Keratinocyte (primary cell): ENCODE results near the gene PGC. TPM values are rescaled to one million over a fixed set of nuclear protein-coding genes. Genes with fewer than 3 reads are reported as not detected.
A peak's percentile ranks its signal among the peaks of the same experiment; 100 is the strongest.

Experiments
- DNase-seq: peaks from one replicate; pipeline ENCODE4 v3.0.0-alpha.2; 2011; ENCODE audit warnings: low read depth, missing footprints, low spot score
- FAIRE-seq: peaks from 2 replicates; lab custom pipeline; 2011; peaks lifted over from hg19 to GRCh38; lab: Jason Lieb, UNC
- H2AFZ ChIP-seq: 2 replicates; pipeline ENCODE4 v1.6.0; 2012; ENCODE audit warnings: low read length, control low read depth, inconsistent platforms; ENCODE audit not compliant: control insufficient read depth
- H3K27ac ChIP-seq: 2 replicates; pipeline ENCODE4 v1.5.1; 2011; ENCODE audit warnings: low read length; ENCODE audit not compliant: control insufficient read depth, insufficient read depth
- H3K27me3 ChIP-seq: 3 replicates; pipeline ENCODE4 v1.6.0; 2011; ENCODE audit warnings: low read length; ENCODE audit not compliant: control insufficient read depth, insufficient read depth; ENCODE audit errors: extremely low read depth
- H3K36me3 ChIP-seq, 2 experiments: 2 replicates in 1 of 2; 3 replicates in 1 of 2; pipeline ENCODE4 v1.5.1; 2011; ENCODE audit warnings: low read length in 2 of 2, mild to moderate bottlenecking in 1 of 2; ENCODE audit not compliant: control insufficient read depth in 2 of 2, insufficient read depth in 2 of 2; ENCODE audit errors: extremely low read depth in 1 of 2
- H3K4me1 ChIP-seq: 3 replicates; pipeline ENCODE4 v1.5.1; 2011; ENCODE audit warnings: low read length; ENCODE audit not compliant: control insufficient read depth, insufficient read depth; ENCODE audit errors: extremely low read depth
- H3K4me2 ChIP-seq: 3 replicates; pipeline ENCODE4 v1.6.0; 2011; ENCODE audit warnings: low read depth, low read length; ENCODE audit not compliant: control insufficient read depth, insufficient read depth; ENCODE audit errors: extremely low read depth
- H3K4me3 ChIP-seq, 3 experiments: fragments of 200-600 bp in 1 of 3; sonication (generic) in 1 of 3; 2 replicates in 2 of 3; 3 replicates in 1 of 3; pipeline ENCODE4 v1.5.1; 2011 to 2016; ENCODE audit warnings: low read length in 3 of 3, mild to moderate bottlenecking in 3 of 3, control low read depth in 2 of 3, inconsistent platforms in 1 of 3, low read depth in 1 of 3, mixed read lengths in 1 of 3, mixed run types in 1 of 3, moderate library complexity in 1 of 3; ENCODE audit not compliant: control insufficient read depth in 2 of 3, insufficient read depth in 2 of 3; ENCODE audit errors: extremely low read depth in 1 of 3
- H3K79me2 ChIP-seq: 2 replicates; pipeline ENCODE4 v1.6.0; 2012; ENCODE audit warnings: low read length; ENCODE audit not compliant: control insufficient read depth, insufficient read depth
- H3K9ac ChIP-seq: 3 replicates; pipeline ENCODE4 v1.6.0; 2011; ENCODE audit warnings: low read length; ENCODE audit not compliant: control insufficient read depth, insufficient read depth; ENCODE audit errors: extremely low read depth
- H3K9me1 ChIP-seq: 3 replicates; pipeline ENCODE4 v1.6.0; 2011; ENCODE audit warnings: low read length; ENCODE audit not compliant: control insufficient read depth, insufficient read depth; ENCODE audit errors: extremely low read depth
- H3K9me3 ChIP-seq: 2 replicates; pipeline ENCODE4 v1.5.1; 2012; ENCODE audit warnings: low read depth, low read length; ENCODE audit not compliant: control insufficient read depth
- H4K20me1 ChIP-seq: 3 replicates; pipeline ENCODE4 v1.6.0; 2011; ENCODE audit warnings: low read length; ENCODE audit not compliant: control insufficient read depth, insufficient read depth; ENCODE audit errors: extremely low read depth
- CTCF ChIP-seq, 3 experiments: IDR thresholded peaks in 1 of 3; conservative IDR thresholded peaks in 1 of 3; optimal IDR thresholded peaks in 1 of 3; 2 replicates in 2 of 3; 3 replicates in 1 of 3; pipeline versions ENCODE3 to v1.5.1; 2011; ENCODE audit warnings: low read length in 3 of 3, mild to moderate bottlenecking in 3 of 3, moderate library complexity in 2 of 3, control low read depth in 1 of 3, inconsistent platforms in 1 of 3; ENCODE audit not compliant: insufficient read depth in 2 of 3; ENCODE audit errors: extremely low read depth in 1 of 3
- EZH2 ChIP-seq: IDR thresholded peaks from one replicate; pipeline ENCODE4 v1.6.1; 2012; ENCODE audit warnings: inconsistent platforms, mild to moderate bottlenecking, low read length, moderate library complexity
- dilution Hi-C: fragments of 300-500 bp; cut with MboI; formaldehyde crosslinking; loops from one replicate; pipeline ENCODE4 v1.7.0; 2020; ENCODE audit warnings: low sequenced_read_pairs; ENCODE audit not compliant: extremely low pct_ligation_motif_present
- polyA plus RNA-seq, 5 experiments: library from polyadenylated mRNA; depleted of rRNA in 3 of 5; stranded (reverse) in 3 of 5; stranded (forward) in 1 of 5; unstranded in 1 of 5; fragments of >200 nt; gene quantifications; 1 replicate in 1 of 5; 2 replicates in 3 of 5; 3 replicates in 1 of 5; pipeline versions ENCODE4 v1.2.1 to v1.2.3, GENCODE V29; 2011 to 2012; ENCODE audit warnings: missing spikeins in 2 of 5, low read depth in 1 of 5, low replicate concordance in 1 of 5

Gene PGC
- polyA plus RNA-seq, 1 donor (not counting 4 experiments of a cell fraction or from before 2014, with no cell fraction given): not detected

DNA sequence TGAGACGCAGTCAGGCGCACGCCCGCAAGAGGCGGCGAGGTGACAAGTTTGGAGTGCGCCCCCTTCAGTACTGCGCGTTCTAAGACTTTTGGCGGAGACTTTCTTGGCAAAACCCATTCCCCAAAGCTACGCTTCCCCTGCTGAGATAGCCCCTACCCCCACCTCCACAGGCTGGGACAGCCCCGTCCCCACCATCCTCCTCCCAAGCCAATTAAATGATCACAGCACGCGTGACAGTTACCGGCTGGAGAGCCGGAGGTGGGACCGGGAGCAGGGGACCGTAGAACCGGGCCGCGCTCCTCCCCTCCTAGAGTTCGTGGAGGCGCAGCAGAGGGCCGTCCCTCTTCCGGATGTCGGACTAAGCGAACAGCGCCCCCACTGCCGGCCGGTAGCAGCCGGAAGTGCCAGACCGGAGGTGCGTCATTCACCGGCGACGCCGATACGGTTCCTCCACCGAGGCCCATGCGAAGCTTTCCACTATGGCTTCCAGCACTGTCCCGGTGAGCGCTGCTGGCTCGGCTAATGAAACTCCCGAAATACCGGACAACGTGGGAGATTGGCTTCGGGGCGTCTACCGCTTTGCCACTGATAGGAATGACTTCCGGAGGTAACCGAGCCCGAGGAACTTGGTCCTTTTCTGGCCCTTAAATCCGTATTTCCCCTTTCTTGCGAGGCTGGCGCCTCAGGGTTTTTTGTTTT lies 40.2 kb upstream of the PGC start, which contains the start of gene TOMM6:
TOMM6 (plus strand) TSS at position 476 of the 699 bp plus-strand sequence; CDS start at position 480, 4 bp downstream.
- Histone ChIP-seq H3K27ac (peak within 1 kb of the TSS; percentile 98), H3K9ac (peak within 1 kb of the TSS; percentile 100), H3K9me1 (no peaks in the 10 kb centered on the region), H3K27me3 (no peaks in the 10 kb centered on the region), H3K79me2 (peaks cover 17% of the 10 kb centered on the region), H4K20me1 (no peaks in the 10 kb centered on the region), H3K4me3 (peak within 1 kb of the TSS; percentile 86 to 100 (median 97)), H3K4me2 (peak within 1 kb of the TSS; percentile 98), H3K9me3 (no peaks in the 10 kb centered on the region), H2AFZ (peak within 1 kb of the TSS; percentile 95), H3K4me1 (peaks cover 25% of the 10 kb centered on the region), H3K36me3 (peaks cover 12 to 18% of the 10 kb centered on the region in 2 experiments)
- FAIRE-seq: peak; percentile 63
- TF ChIP-seq CTCF (optimal IDR thresholded peaks at IDR 0.05 in 1 of 3, IDR thresholded peaks at IDR 0.05 in 1 of 3, conservative IDR thresholded peaks at IDR 0.05 in 1 of 3; ENCODE audit: extremely low read depth in 1 of 3, insufficient read depth in 2 of 3, low read length in 3 of 3): peak in 2 of 3 experiments; percentile 66 to 93
- TF ChIP-seq EZH2: no peak
- peak; percentile 56 for DNase-seq
- dilution Hi-C loops: no loop called here

DNA sequence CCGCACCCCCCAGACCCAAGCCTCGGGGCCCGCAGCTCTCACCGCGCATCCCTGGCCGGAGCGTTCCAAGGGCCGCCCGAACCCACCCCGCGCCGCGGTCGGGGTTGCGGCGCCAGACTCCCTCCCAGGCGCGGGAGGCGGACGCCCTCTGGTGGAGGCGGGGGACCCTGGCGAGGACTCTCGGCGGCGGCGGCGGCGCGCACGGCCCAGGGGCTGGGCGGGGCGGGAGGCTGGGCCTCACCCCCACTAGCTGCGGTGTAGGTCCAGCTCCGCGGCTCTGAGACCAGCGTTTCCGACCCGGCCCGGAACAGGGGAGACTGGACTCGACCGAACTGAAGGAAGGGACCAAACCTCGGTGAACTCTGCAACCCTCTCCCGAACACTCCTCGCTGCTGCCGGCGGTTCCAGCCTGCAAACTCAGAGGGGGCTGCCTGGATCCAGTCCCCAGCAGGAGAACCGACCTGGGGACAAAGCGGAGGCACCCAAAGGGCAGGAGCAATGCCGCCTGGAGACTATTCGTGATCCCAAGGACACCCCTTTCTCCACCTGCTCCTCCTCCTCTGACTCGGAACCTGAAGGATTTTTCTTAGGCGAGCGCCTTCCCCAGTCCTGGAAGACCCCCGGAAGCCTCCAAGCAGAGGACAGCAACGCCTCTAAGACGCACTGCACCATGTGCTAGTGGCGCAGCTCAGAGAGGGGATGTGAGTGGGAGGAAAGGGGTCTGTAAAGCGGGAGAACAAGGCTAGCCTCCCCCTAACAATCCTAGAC lies 39.4 kb upstream of the PGC start:
- Histone ChIP-seq H4K20me1 (no peaks in the 10 kb centered on the region), H3K4me2 (peak overlapping the region; percentile 98), H3K27ac (peak overlapping the region; percentile 98), H3K4me1 (peaks cover 25% of the 10 kb centered on the region), H3K9me3 (no peaks in the 10 kb centered on the region), H3K9me1 (no peaks in the 10 kb centered on the region), H3K4me3 (peak overlapping the region; percentile 86 to 100 (median 97)), H3K9ac (peak overlapping the region; percentile 100), H3K79me2 (peaks cover 17% of the 10 kb centered on the region), H3K27me3 (no peaks in the 10 kb centered on the region), H3K36me3 (peaks cover 12 to 18% of the 10 kb centered on the region in 2 experiments), H2AFZ (peak overlapping the region; percentile 85)
- TF ChIP-seq EZH2: no peak
- peak in 1 of 3 experiments; percentile 71 for TF ChIP-seq CTCF (optimal IDR thresholded peaks at IDR 0.05 in 1 of 3, IDR thresholded peaks at IDR 0.05 in 1 of 3, conservative IDR thresholded peaks at IDR 0.05 in 1 of 3; ENCODE audit: extremely low read depth in 1 of 3, insufficient read depth in 2 of 3, low read length in 3 of 3)
- no peak for FAIRE-seq
- dilution Hi-C loops: no loop called here
- DNase-seq: no peak
